Activated CD4-positive, alpha-beta memory T cell treated with anti-CD3 and anti-CD28 coated beads for 36 hours (primary cell): ENCODE results near the gene MAP3K9. TPM values are rescaled to one million over a fixed set of nuclear protein-coding genes. Genes with fewer than 3 reads are reported as not detected.

ENCODE experiments used
- total RNA-seq, 2 experiments: library from RNA; stranded (reverse); gene quantifications; one replicate each; pipeline ENCODE4 v1.2.3, GENCODE V29; 2021

MAP3K9 gene
- total RNA-seq, 2 experiments from 2014 or later = 5.9 to 6.3 TPM

Other genes with a start within 250 kb of the MAP3K9 start
- gene MED6, start 208.9 kb downstream of the MAP3K9 start, total RNA-seq = 10 to 100 TPM; 39.7 to 47.1 TPM
- gene TTC9, start 167.6 kb downstream of the MAP3K9 start, total RNA-seq = 1 to 10 TPM; 8.6 to 9.5 TPM
- 10 to 100 TPM; 39.2 to 44.4 TPM for gene PCNX1, start 97.9 kb upstream of the MAP3K9 start, total RNA-seq